Activated CD4-positive, alpha-beta T cell treated with anti-CD3 and anti-CD28 coated beads for 36 hours (primary cell): ENCODE results near the gene LOXHD1. TPM values are rescaled to one million over a fixed set of nuclear protein-coding genes. Genes with fewer than 3 reads are reported as not detected.

Source experiments
- ATAC-seq: fragments of 200-7000 bp; cut with Tn5 transposase; one replicate; pipeline ENCODE4 v1.10.0; 2021; ENCODE audit warnings: mild to moderate bottlenecking, moderate library complexity
- CTCF ChIA-PET: fragments of 350-600 bp; sonication (Branson Sonifier 250); formaldehyde crosslinking; loops from one replicate; lab custom pipeline; 2021; ENCODE audit warnings: antibody characterized with exemption; lab: Charles Lee
- POLR2A ChIA-PET: fragments of 350-600 bp; sonication (Branson Sonifier 250); formaldehyde crosslinking; loops from one replicate; lab custom pipeline; 2021; ENCODE audit warnings: antibody characterized with exemption, inconsistent platforms; lab: Charles Lee
- DNase-seq: peaks from one replicate; pipeline ENCODE4 v3.0.0-alpha.2; 2020
- H3K27ac Mint-ChIP-seq: one replicate; pipeline ENCODE4 v1.8.0; 2021; ENCODE audit warnings: mixed read lengths
- H3K27me3 Mint-ChIP-seq: one replicate; pipeline ENCODE4 v1.8.0; 2021; ENCODE audit warnings: mixed read lengths
- H3K36me3 Mint-ChIP-seq: one replicate; pipeline ENCODE4 v1.8.0; 2021; ENCODE audit warnings: low read depth, mixed read lengths
- H3K4me1 Mint-ChIP-seq: one replicate; pipeline ENCODE4 v1.8.0; 2021; ENCODE audit warnings: mixed read lengths
- H3K4me3 Mint-ChIP-seq: one replicate; pipeline ENCODE4 v1.8.0; 2021; ENCODE audit warnings: mild to moderate bottlenecking, moderate library complexity, mixed read lengths
- H3K9me3 Mint-ChIP-seq: one replicate; pipeline ENCODE4 v1.8.0; 2021; ENCODE audit warnings: low read depth, mixed read lengths
- intact Hi-C, 2 experiments: fragments of 100-400 bp; cut with DNase I in 1 of 2; cut with micrococcal nuclease in 1 of 2; formaldehyde crosslinking; loops; one replicate each; pipeline versions ENCODE4 v1.14.2 to v1.15.1; 2022 to 2024; cut with DNase I, micrococcal nuclease
- total RNA-seq, 2 experiments: library from RNA; stranded (reverse); gene quantifications; one replicate each; pipeline ENCODE4 v1.2.3, GENCODE V29; 2021

Gene LOXHD1
- total RNA-seq, 2 experiments from 2014 or later, result 0.05 to 0.07 TPM

GRCh38 chr18:46596119-46596518, 60.9 kb downstream of the LOXHD1 start:
- Mint-ChIP-seq H3K27me3 (peaks cover 3% of the 10 kb centered on the region), H3K27ac (no peak overlapping the region), H3K9me3 (no peaks in the 10 kb centered on the region), H3K36me3 (no peaks in the 10 kb centered on the region), H3K4me3 (no peak overlapping the region), H3K4me1 (no peaks in the 10 kb centered on the region)
- ChIA-PET CTCF (no interaction called here), POLR2A (no interaction called here)
- intact Hi-C loops, result no loop called here
- DNase-seq, result no peak
- no peak for ATAC-seq

GRCh38 chr18:46591783-46592391, 65.1 kb downstream of the LOXHD1 start:
- H3K4me3 Mint-ChIP-seq, result no peak overlapping the region
- ATAC-seq (no peak), DNase-seq (no peak)
- H3K4me1 Mint-ChIP-seq, result no peaks in the 10 kb centered on the region
- H3K27ac Mint-ChIP-seq, result no peak overlapping the region
- CTCF ChIA-PET, result no interaction called here
- POLR2A ChIA-PET, result no interaction called here
- H3K9me3 Mint-ChIP-seq, result no peaks in the 10 kb centered on the region
- H3K27me3 Mint-ChIP-seq, result peaks cover 3% of the 10 kb centered on the region
- H3K36me3 Mint-ChIP-seq, result no peaks in the 10 kb centered on the region
- intact Hi-C loops, result no loop called here

- H3K9me3 Mint-ChIP-seq, result no peaks in the 10 kb centered on the region
- no peak overlapping the region for H3K4me3 Mint-ChIP-seq
- H3K4me1 Mint-ChIP-seq, result no peaks in the 10 kb centered on the region
- intact Hi-C loops, result no loop called here
- H3K36me3 Mint-ChIP-seq, result no peaks in the 10 kb centered on the region
- DNase-seq (no peak), ATAC-seq (no peak)
- H3K27ac Mint-ChIP-seq, result no peak overlapping the region
- CTCF ChIA-PET, result interaction anchor here (1.2 kb wide), 1 partner anchor 84 kb away, joined by 3 read pairs; no protein-coding TSS in a partner anchor
- H3K27me3 Mint-ChIP-seq, result peaks cover 3% of the 10 kb centered on the region
- POLR2A ChIA-PET, result no interaction called here
Observed at GRCh38 chr18:46590103-46590502, 66.9 kb downstream of the LOXHD1 start.

GRCh38 chr18:46588971-46589660, 67.9 kb downstream of the LOXHD1 start:
- Mint-ChIP-seq H3K27me3 (peaks cover 2% of the 10 kb centered on the region), H3K4me3 (no peak overlapping the region), H3K9me3 (no peaks in the 10 kb centered on the region), H3K4me1 (no peaks in the 10 kb centered on the region), H3K27ac (no peak overlapping the region), H3K36me3 (no peaks in the 10 kb centered on the region)
- DNase-seq (no peak), ATAC-seq (no peak)
- ChIA-PET POLR2A (no interaction called here), CTCF (interaction anchor here (0.5 kb wide), 1 partner anchor 15 kb away, joined by 3 read pairs; no protein-coding TSS in a partner anchor)
- intact Hi-C loops, result no loop called here

GRCh38 chr18:46587600-46587999, 69.4 kb downstream of the LOXHD1 start:
- no peaks in the 10 kb centered on the region for H3K36me3 Mint-ChIP-seq
- ChIA-PET CTCF (no interaction called here), POLR2A (no interaction called here)
- no peak overlapping the region for H3K4me3 Mint-ChIP-seq
- DNase-seq, result no peak
- H3K9me3 Mint-ChIP-seq, result peaks cover 2% of the 10 kb centered on the region
- H3K27ac Mint-ChIP-seq, result no peak overlapping the region
- ATAC-seq, result no peak
- intact Hi-C loops, result no loop called here
- H3K4me1 Mint-ChIP-seq, result no peaks in the 10 kb centered on the region
- peaks cover 4% of the 10 kb centered on the region for H3K27me3 Mint-ChIP-seq

GRCh38 chr18:46583711-46584110, 73.3 kb downstream of the LOXHD1 start:
- Mint-ChIP-seq H3K27me3 (peaks cover 10% of the 10 kb centered on the region), H3K27ac (no peak overlapping the region), H3K36me3 (no peaks in the 10 kb centered on the region), H3K9me3 (peaks cover 21% of the 10 kb centered on the region), H3K4me3 (no peak overlapping the region), H3K4me1 (no peaks in the 10 kb centered on the region)
- DNase-seq (no peak), ATAC-seq (no peak)
- intact Hi-C loops, result no loop called here
- ChIA-PET POLR2A (no interaction called here), CTCF (no interaction called here)

- H3K4me1 Mint-ChIP-seq, result no peaks in the 10 kb centered on the region
- H3K36me3 Mint-ChIP-seq, result no peaks in the 10 kb centered on the region
Observed at GRCh38 chr18:46581648-46582047, 75.4 kb downstream of the LOXHD1 start.

GRCh38 chr18:46578987-46579386, 78.0 kb downstream of the LOXHD1 start:
- intact Hi-C loops, result no loop called here
- Mint-ChIP-seq H3K9me3 (peaks cover 21% of the 10 kb centered on the region), H3K4me1 (no peaks in the 10 kb centered on the region), H3K27me3 (peaks cover 10% of the 10 kb centered on the region), H3K27ac (no peak overlapping the region), H3K4me3 (no peak overlapping the region), H3K36me3 (no peaks in the 10 kb centered on the region)
- POLR2A ChIA-PET, result no interaction called here
- DNase-seq (no peak), ATAC-seq (no peak)
- CTCF ChIA-PET, result interaction anchor here (0.6 to 1.5 kb wide), 3 partner anchors 8 to 420 kb away, joined by 3 read pairs; no protein-coding TSS in a partner anchor

More at GRCh38 chr18:46581648-46582047, 75.4 kb downstream of the LOXHD1 start:
- Mint-ChIP-seq H3K27me3 (peaks cover 10% of the 10 kb centered on the region), H3K9me3 (peaks cover 21% of the 10 kb centered on the region), H3K4me3 (no peak overlapping the region), H3K27ac (no peak overlapping the region)
- ATAC-seq, result no peak
- ChIA-PET CTCF (interaction anchor here (1.4 kb wide), 1 partner anchor 76 kb away, joined by 6 read pairs; no protein-coding TSS in a partner anchor), POLR2A (no interaction called here)
- intact Hi-C loops, result no loop called here
- no peak for DNase-seq

GRCh38 chr18:46577546-46577945, 79.5 kb downstream of the LOXHD1 start:
- DNase-seq (no peak), ATAC-seq (no peak)
- ChIA-PET CTCF (no interaction called here), POLR2A (no interaction called here)
- no peak overlapping the region for H3K27ac Mint-ChIP-seq
- no peak overlapping the region for H3K4me3 Mint-ChIP-seq
- peaks cover 7% of the 10 kb centered on the region for H3K27me3 Mint-ChIP-seq
- intact Hi-C loops, result no loop called here
- H3K9me3 Mint-ChIP-seq, result peaks cover 19% of the 10 kb centered on the region
- H3K4me1 Mint-ChIP-seq, result no peaks in the 10 kb centered on the region
- no peaks in the 10 kb centered on the region for H3K36me3 Mint-ChIP-seq

- Mint-ChIP-seq H3K36me3 (no peaks in the 10 kb centered on the region), H3K4me1 (no peaks in the 10 kb centered on the region), H3K27me3 (peaks cover 2% of the 10 kb centered on the region), H3K27ac (no peak overlapping the region), H3K9me3 (peaks cover 9% of the 10 kb centered on the region), H3K4me3 (no peak overlapping the region)
- DNase-seq (no peak), ATAC-seq (no peak)
- ChIA-PET CTCF (no interaction called here), POLR2A (no interaction called here)
- intact Hi-C loops, result no loop called here
Observed at GRCh38 chr18:46575851-46576250, 81.2 kb downstream of the LOXHD1 start.

- DNase-seq (no peak), ATAC-seq (no peak)
- no peaks in the 10 kb centered on the region for H3K36me3 Mint-ChIP-seq
- no peak overlapping the region for H3K4me3 Mint-ChIP-seq
- H3K4me1 Mint-ChIP-seq, result no peaks in the 10 kb centered on the region
- H3K9me3 Mint-ChIP-seq, result peaks cover under 1% of the 10 kb centered on the region
- no peak overlapping the region for H3K27ac Mint-ChIP-seq
- intact Hi-C loops, result no loop called here
- CTCF ChIA-PET, result interaction anchor here (0.8 kb wide), 1 partner anchor 14 kb away, joined by 3 read pairs; no protein-coding TSS in a partner anchor
- H3K27me3 Mint-ChIP-seq, result no peaks in the 10 kb centered on the region
- POLR2A ChIA-PET, result no interaction called here
Observed at GRCh38 chr18:46574743-46575115, 82.3 kb downstream of the LOXHD1 start.
